H1 (cell line): ENCODE data around the gene CACNB2. TPM values are rescaled to one million over a fixed set of nuclear protein-coding genes. Genes with fewer than 3 reads are reported as not detected.

Source experiments
- FOSL1 ChIP-seq: IDR thresholded peaks from 2 replicates; pipeline ENCODE4 v1.6.1; 2011; ENCODE audit warnings: mild to moderate bottlenecking, low read depth, low read length, moderate library complexity; ENCODE audit not compliant: insufficient read depth
- RXRA ChIP-seq: IDR thresholded peaks from 2 replicates; pipeline ENCODE4 v1.6.1; 2011; ENCODE audit warnings: low read depth, mild to moderate bottlenecking, low read length, moderate library complexity; ENCODE audit not compliant: insufficient read depth
- TAF7 ChIP-seq: optimal IDR thresholded peaks from 2 replicates; pipeline ENCODE3; 2011; ENCODE audit warnings: low read depth, mild to moderate bottlenecking, inconsistent platforms, low read length, moderate library complexity, borderline replicate concordance
- polyA plus RNA-seq, 7 experiments: library from polyadenylated mRNA; depleted of rRNA in 3 of 7; stranded (reverse) in 5 of 7; unstranded in 2 of 7; fragments of >200 nt in 5 of 7; fragments of 200-250 nt in 2 of 7; gene quantifications; 1 replicate in 5 of 7; 2 replicates in 1 of 7; 4 replicates in 1 of 7; pipeline versions ENCODE4 v1.2.1 to v1.2.3, GENCODE V29; 2011 to 2013; ENCODE audit warnings: missing spikeins in 2 of 7, mixed read lengths in 2 of 7
- total RNA-seq: library from RNA; stranded (reverse); fragmentation: NEBNext Ultra II Directional; extraction: Animal tissue kit (Norgen Biotek cat#: 25700); gene quantifications from 2 replicates; pipeline ENCODE4 v1.2.1, GENCODE V29; 2021

Gene CACNB2
- total and polyA plus RNA-seq, 2 of the 8 experiments (the other 6 are each of a cell fraction or from before 2014, with no cell fraction given): 2.4 to 3.2 TPM

GRCh38 chr10:18205098-18205834 lies 65.0 kb downstream of the CACNB2 start (continued):
- TF ChIP-seq RXRA (no peak), FOSL1 (no peak), TAF7 (no peak)
- TF ChIP-seq, all 59 proteins: peak for 0
